Measurements from ENCODE around the gene C11orf91. TPM values are rescaled to one million over a fixed set of nuclear protein-coding genes. Genes with fewer than 3 reads are reported as not detected.
A peak's percentile ranks its signal among the peaks of the same experiment; 100 is the strongest.

C11orf91 gene
- total RNA-seq, 6 experiments from 2014 or later, result not detected

DNA sequence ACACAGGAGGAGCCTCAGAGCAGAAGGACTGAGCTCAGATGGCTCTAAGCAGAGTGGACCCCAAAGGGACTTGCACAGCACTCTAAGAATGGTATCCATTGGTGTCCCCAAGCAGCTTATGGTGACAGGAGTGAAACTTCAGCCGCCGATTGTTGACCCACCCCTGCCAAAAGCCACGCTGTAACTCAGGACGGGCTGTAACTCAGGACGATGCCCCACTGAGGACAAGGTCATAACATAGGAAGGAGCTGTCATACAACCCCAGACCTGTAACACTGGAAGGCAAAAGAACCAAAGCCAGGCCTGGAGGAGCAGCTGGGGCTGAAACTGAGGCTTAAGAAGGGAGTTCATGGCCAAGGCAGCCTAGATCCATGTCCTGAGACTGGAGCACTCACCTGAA is 21.4 kb upstream of the C11orf91 start:
- no peak for TF ChIP-seq POLR2A (IDR thresholded peaks at IDR 0.05)
- H3K9me3 ChIP-seq, result no peaks in the 10 kb centered on the region
- ATAC-seq (peak in 1 of 4 donors; percentile 4), DNase-seq (no peak)
- no peak overlapping the region for H3K4me3 ChIP-seq
- peaks cover 0 to 11% (median 0%) of the 10 kb centered on the region in 4 donors for H3K4me1 ChIP-seq
- H3K27me3 ChIP-seq, result no peaks in the 10 kb centered on the region
- 73% methylated on average over 3 of the region's 5 CpGs for WGBS (ENCODE audit: insufficient coverage, low coverage, low lambda C conversion rate, missing lambda C conversion rate)
- peak overlapping the region in 2 of 3 donors; percentile 31 to 58 for H3K27ac ChIP-seq
- H3K36me3 ChIP-seq, result peaks cover 0 to 25% (median 2%) of the 10 kb centered on the region in 4 donors
- intact Hi-C loops (cut with DNase I), result no loop called here

DNA sequence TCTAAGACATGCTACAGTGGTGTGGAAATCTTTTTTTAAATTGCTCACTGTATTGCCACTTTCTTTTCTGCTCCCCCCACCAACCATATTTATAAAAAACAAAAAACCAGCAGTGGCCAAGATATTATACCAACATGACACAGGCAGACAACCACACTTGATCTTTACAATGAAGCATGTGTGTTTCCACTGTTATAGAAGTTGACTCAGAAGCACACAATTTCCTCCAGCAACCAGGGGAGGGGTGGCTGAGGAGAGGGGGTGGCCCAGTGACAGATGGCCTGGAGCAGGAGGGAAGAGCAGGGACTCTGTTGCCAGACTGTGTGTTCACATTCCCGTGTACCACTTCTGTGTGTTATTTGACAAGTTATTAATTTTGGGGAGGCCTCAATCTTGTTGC is 20.8 kb upstream of the C11orf91 start:
- peaks cover 0 to 31% (median 3%) of the 10 kb centered on the region in 4 donors for H3K36me3 ChIP-seq
- 55% methylated on average over 1 of the region's 1 CpG for WGBS (ENCODE audit: insufficient coverage, low coverage, low lambda C conversion rate, missing lambda C conversion rate)
- DNase-seq (no peak), ATAC-seq (peak in 3 of 4 donors; percentile 10 to 60 (median 46))
- H3K27ac ChIP-seq, result peak overlapping the region in 1 of 3 donors; percentile 23
- H3K27me3 ChIP-seq, result no peaks in the 10 kb centered on the region
- H3K9me3 ChIP-seq, result no peaks in the 10 kb centered on the region
- H3K4me3 ChIP-seq, result no peak overlapping the region
- intact Hi-C loops (cut with DNase I), result no loop called here
- H3K4me1 ChIP-seq, result peaks cover 0 to 11% (median 0%) of the 10 kb centered on the region in 4 donors
- no peak for TF ChIP-seq POLR2A (IDR thresholded peaks at IDR 0.05)
- TF ChIP-seq, protein P1, sequence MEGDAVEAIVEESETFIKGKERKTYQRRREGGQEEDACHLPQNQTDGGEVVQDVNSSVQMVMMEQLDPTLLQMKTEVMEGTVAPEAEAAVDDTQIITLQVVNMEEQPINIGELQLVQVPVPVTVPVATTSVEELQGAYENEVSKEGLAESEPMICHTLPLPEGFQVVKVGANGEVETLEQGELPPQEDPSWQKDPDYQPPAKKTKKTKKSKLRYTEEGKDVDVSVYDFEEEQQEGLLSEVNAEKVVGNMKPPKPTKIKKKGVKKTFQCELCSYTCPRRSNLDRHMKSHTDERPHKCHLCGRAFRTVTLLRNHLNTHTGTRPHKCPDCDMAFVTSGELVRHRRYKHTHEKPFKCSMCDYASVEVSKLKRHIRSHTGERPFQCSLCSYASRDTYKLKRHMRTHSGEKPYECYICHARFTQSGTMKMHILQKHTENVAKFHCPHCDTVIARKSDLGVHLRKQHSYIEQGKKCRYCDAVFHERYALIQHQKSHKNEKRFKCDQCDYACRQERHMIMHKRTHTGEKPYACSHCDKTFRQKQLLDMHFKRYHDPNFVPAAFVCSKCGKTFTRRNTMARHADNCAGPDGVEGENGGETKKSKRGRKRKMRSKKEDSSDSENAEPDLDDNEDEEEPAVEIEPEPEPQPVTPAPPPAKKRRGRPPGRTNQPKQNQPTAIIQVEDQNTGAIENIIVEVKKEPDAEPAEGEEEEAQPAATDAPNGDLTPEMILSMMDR (IDR thresholded peaks at IDR 0.05), result no peak

DNA sequence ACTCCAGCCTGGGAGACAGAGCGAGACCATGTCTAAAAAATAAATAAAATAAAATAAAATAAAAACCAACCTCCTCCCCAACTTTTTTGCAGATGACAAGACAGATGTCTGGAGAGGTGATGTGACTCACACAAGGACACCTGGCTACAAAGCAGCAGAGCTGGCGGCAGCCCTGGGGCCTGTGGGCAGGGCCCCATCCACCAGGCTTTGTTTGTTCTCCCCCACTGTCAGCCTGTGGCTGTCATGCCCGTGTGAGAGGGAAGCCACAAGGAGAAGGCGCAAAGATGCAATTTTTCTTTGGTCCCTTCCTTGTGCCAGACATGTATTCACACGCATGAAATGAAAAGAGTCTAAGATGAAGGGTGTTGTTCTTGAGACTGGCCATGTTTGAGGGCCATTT is 19.0 kb upstream of the C11orf91 start:
- Histone ChIP-seq H3K27ac (no peak overlapping the region), H3K4me1 (peaks cover 0 to 4% (median 0%) of the 10 kb centered on the region in 4 donors), H3K9me3 (no peaks in the 10 kb centered on the region), H3K36me3 (peaks cover 0 to 33% (median 5%) of the 10 kb centered on the region in 4 donors), H3K27me3 (no peaks in the 10 kb centered on the region), H3K4me3 (no peak overlapping the region)
- ATAC-seq, result no peak
- TF ChIP-seq, protein P1 (IDR thresholded peaks at IDR 0.05), result no peak
- no peak for TF ChIP-seq POLR2A (IDR thresholded peaks at IDR 0.05)
- intact Hi-C loops (cut with DNase I), result no loop called here
- WGBS (ENCODE audit: insufficient coverage, low coverage, low lambda C conversion rate, missing lambda C conversion rate), result 82% methylated on average over 5 of the region's 5 CpGs
- no peak for DNase-seq

DNA sequence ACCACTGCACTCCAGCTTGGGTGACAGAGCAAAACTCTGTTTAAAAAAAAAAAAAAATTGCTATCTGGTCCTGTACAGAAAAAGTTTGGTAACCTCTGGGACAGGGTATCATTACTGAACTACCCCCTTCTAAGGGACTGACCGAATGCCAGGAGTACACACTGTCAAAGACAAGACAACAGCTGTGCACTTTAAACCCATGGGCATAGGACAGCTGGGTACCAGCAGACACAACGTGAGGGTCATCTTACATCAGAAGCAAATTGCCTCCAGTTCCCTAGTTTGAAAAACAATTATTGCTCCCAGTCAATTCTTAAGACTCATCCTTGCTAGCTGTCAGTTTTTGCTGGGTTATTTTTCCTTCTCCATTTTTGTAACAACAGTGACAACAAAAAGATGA is 17.8 kb upstream of the C11orf91 start:
- 63% methylated on average over 2 of the region's 2 CpGs for WGBS (ENCODE audit: insufficient coverage, low coverage, low lambda C conversion rate, missing lambda C conversion rate)

GRCh38 chr11:33716243-33716642 is 15.6 kb upstream of the C11orf91 start:
- Histone ChIP-seq H3K36me3 (peaks cover 0 to 42% (median 5%) of the 10 kb centered on the region in 4 donors), H3K9me3 (no peaks in the 10 kb centered on the region), H3K4me3 (no peak overlapping the region), H3K27me3 (no peaks in the 10 kb centered on the region), H3K4me1 (peaks cover 0 to 20% (median 7%) of the 10 kb centered on the region in 4 donors), H3K27ac (no peak overlapping the region)
- no peak for TF ChIP-seq POLR2A (IDR thresholded peaks at IDR 0.05)
- TF ChIP-seq, protein P1 (IDR thresholded peaks at IDR 0.05), result peak; percentile 22 to 37 (median 29)
- WGBS (ENCODE audit: insufficient coverage, low coverage, low lambda C conversion rate, missing lambda C conversion rate), result 94% methylated on average over 2 of the region's 2 CpGs
- peak in 3 of 4 donors; percentile 21 to 43 (median 37) for ATAC-seq
- intact Hi-C loops (cut with DNase I), result no loop called here
- no peak for DNase-seq

More for the DNA sequence above, 17.8 kb upstream of the C11orf91 start:
- ATAC-seq, result no peak
- no peak for DNase-seq
- TF ChIP-seq, protein P1 (IDR thresholded peaks at IDR 0.05), result no peak
- TF ChIP-seq POLR2A (IDR thresholded peaks at IDR 0.05), result no peak
- Histone ChIP-seq H3K27me3 (no peaks in the 10 kb centered on the region), H3K36me3 (peaks cover 0 to 33% (median 5%) of the 10 kb centered on the region in 4 donors), H3K4me1 (peaks cover 0 to 13% (median 5%) of the 10 kb centered on the region in 4 donors), H3K27ac (no peak overlapping the region), H3K4me3 (no peak overlapping the region), H3K9me3 (no peaks in the 10 kb centered on the region)
- intact Hi-C loops (cut with DNase I), result no loop called here

Measured in right lobe of liver (tissue), 6 donors.